GM06990 (cell line): ENCODE results near the gene ALPL.

Experiments
- DNase-seq: peaks from one replicate; pipeline ENCODE4 v3.0.0-alpha.2; 2011; ENCODE audit not compliant: insufficient read length; ENCODE audit errors: extremely low read depth
- H3K27me3 ChIP-seq: replicated peaks from 2 replicates; pipeline ENCODE4 v1.6.0; 2011; ENCODE audit warnings: low read length; ENCODE audit not compliant: control insufficient read depth, insufficient read depth
- H3K36me3 ChIP-seq: 2 replicates; pipeline ENCODE4 v1.5.1; 2011; ENCODE audit warnings: low read length; ENCODE audit not compliant: control insufficient read depth, insufficient read depth
- H3K4me3 ChIP-seq: replicated peaks from 2 replicates; pipeline ENCODE4 v1.5.1; 2011; ENCODE audit warnings: low read depth, mild to moderate bottlenecking, control low read depth, low read length
- CTCF ChIP-seq: IDR thresholded peaks from 2 replicates; pipeline ENCODE4 v1.5.1; 2011; ENCODE audit warnings: low read length, control low read depth, mild to moderate bottlenecking, inconsistent platforms; ENCODE audit not compliant: insufficient read depth, poor library complexity, severe bottlenecking

Gene ALPL

GRCh38 chr1:21593231-21593630, 84.0 kb downstream of the ALPL start:
- DNase-seq, result no peak
- H3K4me3 ChIP-seq, result no peak overlapping the region
- H3K36me3 ChIP-seq, result no peaks in the 10 kb centered on the region
- TF ChIP-seq CTCF, result no peak
- peaks cover 2% of the 10 kb centered on the region; the same call in 1 of the 2 replicates for H3K27me3 ChIP-seq

GRCh38 chr1:21594501-21594900, 85.3 kb downstream of the ALPL start:
- Histone ChIP-seq H3K4me3 (no peak overlapping the region), H3K27me3 (peaks cover 2% of the 10 kb centered on the region; the same call in 1 of the 2 replicates), H3K36me3 (no peaks in the 10 kb centered on the region)
- DNase-seq, result no peak
- no peak for TF ChIP-seq CTCF

GRCh38 chr1:21594935-21595897, 86.0 kb downstream of the ALPL start:
- peak; percentile 70 for TF ChIP-seq CTCF
- no peaks in the 10 kb centered on the region for H3K36me3 ChIP-seq
- H3K4me3 ChIP-seq, result no peak overlapping the region
- no peaks in the 10 kb centered on the region; the same call in 1 of the 2 replicates for H3K27me3 ChIP-seq
- no peak for DNase-seq

GRCh38 chr1:21596174-21596573, 87.0 kb downstream of the ALPL start:
- no peak for TF ChIP-seq CTCF
- H3K36me3 ChIP-seq, result no peaks in the 10 kb centered on the region
- no peaks in the 10 kb centered on the region for H3K27me3 ChIP-seq
- no peak for DNase-seq
- H3K4me3 ChIP-seq, result no peak overlapping the region

GRCh38 chr1:21596628-21597027, 87.4 kb downstream of the ALPL start:
- DNase-seq, result no peak
- no peak for TF ChIP-seq CTCF
- no peak overlapping the region for H3K4me3 ChIP-seq
- H3K27me3 ChIP-seq, result no peaks in the 10 kb centered on the region
- H3K36me3 ChIP-seq, result no peaks in the 10 kb centered on the region

- Histone ChIP-seq H3K27me3 (no peaks in the 10 kb centered on the region), H3K4me3 (no peak overlapping the region), H3K36me3 (no peaks in the 10 kb centered on the region)
- TF ChIP-seq CTCF, result no peak
- no peak for DNase-seq
These were observed 88.5 kb downstream of the ALPL start for GRCh38 chr1:21597753-21598152.
